ENCODE measurements around the gene RRP12. TPM values are rescaled to one million over a fixed set of nuclear protein-coding genes. Genes with fewer than 3 reads are reported as not detected.
A peak's percentile ranks its signal among the peaks of the same experiment; 100 is the strongest.
"Not testable (repeated sequence)": the region's sequence is repeated elsewhere in the genome, so short reads cannot be mapped to it uniquely, and the experiment has no call there.

Gene RRP12
- total RNA-seq, 2 experiments from 2014 or later = 51.0 to 55.2 TPM

DNA sequence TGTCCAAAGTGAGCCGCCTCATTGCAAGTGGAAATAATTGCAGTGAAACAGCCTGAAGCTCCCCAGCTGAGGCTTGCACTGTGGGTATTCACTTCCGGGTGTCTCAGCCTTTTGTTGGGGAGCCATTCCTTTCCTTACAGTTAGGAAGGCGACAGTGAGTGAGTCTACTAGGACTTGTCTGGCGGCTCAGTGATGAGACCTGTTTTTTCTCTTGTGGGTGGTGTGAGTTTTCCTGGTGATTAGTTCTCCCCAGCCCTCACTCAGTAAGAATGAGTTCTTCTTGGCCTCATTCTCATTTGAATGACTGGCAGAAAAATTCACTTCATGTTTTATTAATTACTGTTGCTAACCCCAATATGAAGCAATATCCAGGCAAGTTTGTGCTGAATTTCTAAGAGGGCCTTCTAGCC, 27.4 kb upstream of the RRP12 start:
- CTCF ChIA-PET = interaction anchor here (0.6 to 3.5 kb wide), 6 partner anchors 8 to 36 kb away, joined by 3 to 16 read pairs (median 5); partner anchors contain the start of gene RRP12
- DNase-seq = peak; percentile 45
- H3K9me3 Mint-ChIP-seq = no peaks in the 10 kb centered on the region

DNA sequence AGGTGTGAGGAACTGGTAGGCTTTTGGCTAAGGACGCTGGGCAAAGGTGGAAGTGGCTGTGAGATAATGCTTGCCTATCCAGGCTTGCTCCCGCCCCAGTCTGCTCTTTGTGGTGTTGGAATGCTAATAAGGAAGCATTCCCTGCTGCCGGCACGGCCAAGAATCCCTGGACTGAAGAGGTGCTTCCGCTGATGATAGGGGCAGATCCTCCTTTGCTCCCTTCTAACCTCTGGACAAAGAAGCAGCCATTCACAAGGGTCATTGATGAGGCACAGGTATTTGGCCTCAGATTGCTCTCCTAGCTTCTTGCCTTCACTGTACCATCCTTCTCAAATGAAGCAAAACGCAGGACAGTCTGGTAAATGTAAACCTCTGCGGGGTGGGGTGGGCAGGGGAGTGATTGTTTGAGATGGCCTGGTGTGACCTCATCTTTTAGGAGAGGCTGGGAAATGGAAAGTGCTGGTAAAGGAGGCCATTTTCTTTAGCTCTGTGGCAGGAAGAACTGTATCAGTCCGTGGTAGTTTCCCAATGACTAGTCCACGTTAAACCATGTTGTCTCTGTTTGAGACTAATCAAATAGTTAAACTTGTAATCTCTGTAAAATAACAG, 26.5 kb upstream of the RRP12 start:
- Mint-ChIP-seq H3K4me1 (ENCODE audit: low read depth) (peaks cover 44% of the 10 kb centered on the region), H3K27ac (peak overlapping the region; percentile 97), H3K36me3 (ENCODE audit: low read depth) (peaks cover 59% of the 10 kb centered on the region), H3K4me3 (peak overlapping the region; percentile 90), H3K27me3 (ENCODE audit: low read depth) (no peaks in the 10 kb centered on the region), H3K9me3 (no peaks in the 10 kb centered on the region)
- CTCF ChIA-PET = interaction anchor here (0.6 to 3.5 kb wide), 8 partner anchors 9 to 149 kb away, joined by 3 to 16 read pairs (median 4); partner anchors contain the start of gene RRP12
- peak; percentile 74 for DNase-seq
- intact Hi-C loops (cut with micrococcal nuclease) = loop anchor here (1.0 to 5.0 kb wide), 3 partner anchors 19 to 840 kb away; partner anchors contain the start of genes EXOSC1, TM9SF3 and ZDHHC16

More for the DNA sequence above, 27.4 kb upstream of the RRP12 start:
- peaks cover 36% of the 10 kb centered on the region for H3K4me1 Mint-ChIP-seq (ENCODE audit: low read depth)
- intact Hi-C loops (cut with micrococcal nuclease) = loop anchor here (1.0 to 5.0 kb wide), 3 partner anchors 18 to 841 kb away; partner anchors contain the start of genes EXOSC1, TM9SF3 and ZDHHC16
- peak overlapping the region; percentile 88 for H3K4me3 Mint-ChIP-seq
- H3K27me3 Mint-ChIP-seq (ENCODE audit: low read depth) = no peaks in the 10 kb centered on the region
- H3K27ac Mint-ChIP-seq = peak overlapping the region; percentile 97
- peaks cover 63% of the 10 kb centered on the region for H3K36me3 Mint-ChIP-seq (ENCODE audit: low read depth)

DNA sequence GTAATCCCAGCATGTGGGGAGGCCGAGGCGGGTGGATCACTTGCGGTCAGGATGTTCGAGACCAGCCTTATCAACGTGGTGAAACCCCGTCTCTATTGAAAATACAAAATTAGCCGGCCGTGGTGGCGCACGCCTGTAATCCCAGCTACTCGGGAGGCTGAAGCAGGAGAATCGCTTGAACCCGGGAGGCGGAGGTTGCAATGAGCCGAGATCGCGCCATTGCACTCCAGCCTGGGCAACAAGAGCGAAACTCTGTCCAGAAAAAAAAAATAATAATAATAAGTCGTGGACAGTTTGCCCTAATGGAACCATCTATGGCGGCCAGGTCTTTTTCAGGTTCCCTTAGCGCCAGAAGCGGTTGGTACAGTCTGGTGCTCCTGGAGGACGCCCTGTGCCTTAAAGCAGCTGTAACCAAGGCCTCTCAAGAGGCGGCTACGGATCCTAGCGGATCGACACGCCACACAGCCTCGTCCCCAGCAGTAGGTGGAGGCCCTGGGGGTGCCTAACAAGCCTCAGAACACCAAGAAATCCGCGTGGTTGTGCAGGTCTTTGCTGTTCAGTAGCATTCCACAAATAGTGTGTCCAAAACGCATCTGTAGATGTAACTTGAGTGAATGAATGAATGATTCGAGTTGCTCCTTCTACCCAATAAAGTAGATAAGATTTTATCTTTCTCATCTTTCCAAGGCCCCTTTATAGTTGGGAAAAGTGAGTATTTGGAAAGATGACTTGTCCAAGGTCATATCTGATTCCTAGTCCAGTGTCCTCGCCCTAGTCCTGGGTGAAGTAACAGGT, 25.8 kb upstream of the RRP12 start:
- Mint-ChIP-seq H3K36me3 (ENCODE audit: low read depth) (peaks cover 56% of the 10 kb centered on the region), H3K4me1 (ENCODE audit: low read depth) (peaks cover 44% of the 10 kb centered on the region), H3K27me3 (ENCODE audit: low read depth) (no peaks in the 10 kb centered on the region), H3K4me3 (peak overlapping the region; percentile 90), H3K9me3 (no peaks in the 10 kb centered on the region), H3K27ac (peak overlapping the region; percentile 97)
- intact Hi-C loops (cut with micrococcal nuclease) = loop anchor here (1.0 to 5.0 kb wide), 4 partner anchors 71 to 840 kb away; partner anchors contain the start of genes ARHGAP19, FRAT2, MMS19 and TM9SF3
- CTCF ChIA-PET = interaction anchor here (0.6 to 3.5 kb wide), 6 partner anchors 10 to 148 kb away, joined by 3 to 16 read pairs (median 5); no protein-coding TSS in a partner anchor
- DNase-seq = no peak

- H3K27me3 Mint-ChIP-seq (ENCODE audit: low read depth) = no peaks in the 10 kb centered on the region
- H3K4me3 Mint-ChIP-seq = peak within 1 kb of the TSS; percentile 90
- intact Hi-C loops (cut with micrococcal nuclease) = loop anchor here (1.0 to 5.0 kb wide), 4 partner anchors 72 to 839 kb away; partner anchors contain the start of genes ARHGAP19, FRAT2, MMS19 and TM9SF3
- H3K27ac Mint-ChIP-seq = peak within 1 kb of the TSS; percentile 98
- H3K9me3 Mint-ChIP-seq = no peaks in the 10 kb centered on the region
- CTCF ChIA-PET = interaction anchor here (1.2 to 7.1 kb wide), 2 partner anchors 11 to 18 kb away, joined by 3 to 90 read pairs; no protein-coding TSS in a partner anchor
- DNase-seq = peak; percentile 95
- peaks cover 50% of the 10 kb centered on the region for H3K4me1 Mint-ChIP-seq (ENCODE audit: low read depth)
- peaks cover 50% of the 10 kb centered on the region for H3K36me3 Mint-ChIP-seq (ENCODE audit: low read depth)
These were observed 25.0 kb upstream of the RRP12 start, which contains the start of gene PGAM1 for GRCh38 chr10:97425964-97426775. Gene PGAM1 (plus strand): TSS chr10:97426191. CDS start chr10:97426308, 117 bp downstream.

- Mint-ChIP-seq H3K4me3 (peak overlapping the region; percentile 90), H3K27ac (peak overlapping the region; percentile 98), H3K4me1 (ENCODE audit: low read depth) (peaks cover 57% of the 10 kb centered on the region), H3K36me3 (ENCODE audit: low read depth) (peaks cover 32% of the 10 kb centered on the region)
- CTCF ChIA-PET = interaction anchor here (1.5 to 7.1 kb wide), 4 partner anchors 10 to 22 kb away, joined by 4 to 90 read pairs (median 24); partner anchors contain the start of genes EXOSC1, RRP12 and ZDHHC16
- DNase-seq; H3K9me3 Mint-ChIP-seq; H3K27me3 Mint-ChIP-seq (ENCODE audit: low read depth): not testable (repeated sequence)
- intact Hi-C loops (cut with micrococcal nuclease) = loop anchor here (1.0 kb wide), 3 partner anchors 10 to 22 kb away; partner anchors contain the start of gene RRP12
These were observed 22.6 kb upstream of the RRP12 start for GRCh38 chr10:97423757-97424098.

- H3K4me3 Mint-ChIP-seq = no peak overlapping the region
- H3K36me3 Mint-ChIP-seq (ENCODE audit: low read depth) = peaks cover 12% of the 10 kb centered on the region
- no peaks in the 10 kb centered on the region for H3K9me3 Mint-ChIP-seq
- CTCF ChIA-PET = interaction anchor here (0.6 to 1.1 kb wide), 2 partner anchors 9 to 225 kb away, joined by 3 to 4 read pairs; no protein-coding TSS in a partner anchor
- no peaks in the 10 kb centered on the region for H3K27me3 Mint-ChIP-seq (ENCODE audit: low read depth)
- peak; percentile 56 for DNase-seq
- H3K27ac Mint-ChIP-seq = peak overlapping the region; percentile 97
- intact Hi-C loops (cut with micrococcal nuclease) = loop anchor here (10.0 kb wide), 2 partner anchors 582 to 718 kb away; partner anchors contain the start of genes LCOR and R3HCC1L
- peaks cover 87% of the 10 kb centered on the region for H3K4me1 Mint-ChIP-seq (ENCODE audit: low read depth)
These were observed 15.4 kb upstream of the RRP12 start for GRCh38 chr10:97416565-97416964.

GRCh38 chr10:97412891-97413304, 11.8 kb upstream of the RRP12 start:
- DNase-seq = peak; percentile 88
- peak overlapping the region; percentile 49 for H3K4me3 Mint-ChIP-seq
- H3K4me1 Mint-ChIP-seq (ENCODE audit: low read depth) = peaks cover 52% of the 10 kb centered on the region
- no peaks in the 10 kb centered on the region for H3K27me3 Mint-ChIP-seq (ENCODE audit: low read depth)
- H3K27ac Mint-ChIP-seq = peak overlapping the region; percentile 87
- H3K9me3 Mint-ChIP-seq = no peaks in the 10 kb centered on the region
- intact Hi-C loops (cut with micrococcal nuclease) = loop anchor here (1.0 to 10.0 kb wide), 3 partner anchors 10 to 722 kb away; partner anchors contain the start of genes LCOR and R3HCC1L
- H3K36me3 Mint-ChIP-seq (ENCODE audit: low read depth) = peaks cover 4% of the 10 kb centered on the region
- CTCF ChIA-PET = interaction anchor here (0.9 to 7.5 kb wide), 5 partner anchors 10 to 141 kb away, joined by 3 to 49 read pairs (median 29); partner anchors contain the start of gene RRP12

- no peaks in the 10 kb centered on the region for H3K27me3 Mint-ChIP-seq (ENCODE audit: low read depth)
- H3K27ac Mint-ChIP-seq = no peak overlapping the region
- no peak for DNase-seq
- CTCF ChIA-PET = interaction anchor here (0.6 to 8.0 kb wide), 6 partner anchors 10 to 83 kb away, joined by 3 to 90 read pairs (median 4); partner anchors contain the start of genes PGAM1 and RRP12
- H3K36me3 Mint-ChIP-seq (ENCODE audit: low read depth) = peaks cover 1% of the 10 kb centered on the region
- H3K4me3 Mint-ChIP-seq = no peak overlapping the region
- H3K9me3 Mint-ChIP-seq = no peaks in the 10 kb centered on the region
- peaks cover 45% of the 10 kb centered on the region for H3K4me1 Mint-ChIP-seq (ENCODE audit: low read depth)
- intact Hi-C loops (cut with micrococcal nuclease) = loop anchor here (10.0 kb wide), 2 partner anchors 577 to 723 kb away; partner anchors contain the start of genes LCOR and R3HCC1L
These were observed 10.3 kb upstream of the RRP12 start for GRCh38 chr10:97411406-97411805.

DNA sequence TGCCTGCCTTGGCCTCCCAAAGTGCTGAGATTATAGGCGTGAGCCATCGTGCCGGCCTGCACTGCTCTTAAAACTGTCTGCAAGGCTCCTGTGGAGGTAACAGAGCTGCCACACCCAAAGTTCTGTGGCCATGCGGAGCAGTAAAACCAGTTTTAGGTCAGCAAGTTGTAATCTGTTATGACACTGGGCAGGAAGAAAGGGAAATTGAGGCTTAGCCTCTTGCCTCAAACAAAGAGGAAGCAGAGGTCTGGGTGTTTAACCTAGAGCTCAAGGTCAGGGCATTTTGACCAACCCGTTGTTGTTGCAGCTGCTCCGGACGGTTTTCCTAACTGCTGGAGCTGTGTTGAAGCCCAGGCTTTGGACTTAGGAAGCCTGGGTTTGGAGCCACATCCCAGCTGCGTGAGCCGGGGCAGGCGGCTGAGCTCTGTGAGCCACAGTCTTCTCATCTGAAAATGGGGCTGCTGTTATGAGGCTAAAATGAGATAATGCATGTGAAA, 7.4 kb upstream of the RRP12 start:
- H3K4me1 Mint-ChIP-seq (ENCODE audit: low read depth) = peaks cover 19% of the 10 kb centered on the region
- H3K36me3 Mint-ChIP-seq (ENCODE audit: low read depth) = no peaks in the 10 kb centered on the region
- no peak overlapping the region for H3K27ac Mint-ChIP-seq
- intact Hi-C loops (cut with micrococcal nuclease) = no loop called here
- no peak overlapping the region for H3K4me3 Mint-ChIP-seq
- CTCF ChIA-PET = interaction anchor here (1.0 to 8.0 kb wide), 15 partner anchors 8 to 236 kb away, joined by 3 to 90 read pairs (median 5); partner anchors contain the start of gene PGAM1
- no peaks in the 10 kb centered on the region for H3K27me3 Mint-ChIP-seq (ENCODE audit: low read depth)
- no peak for DNase-seq
- H3K9me3 Mint-ChIP-seq = no peaks in the 10 kb centered on the region

DNA sequence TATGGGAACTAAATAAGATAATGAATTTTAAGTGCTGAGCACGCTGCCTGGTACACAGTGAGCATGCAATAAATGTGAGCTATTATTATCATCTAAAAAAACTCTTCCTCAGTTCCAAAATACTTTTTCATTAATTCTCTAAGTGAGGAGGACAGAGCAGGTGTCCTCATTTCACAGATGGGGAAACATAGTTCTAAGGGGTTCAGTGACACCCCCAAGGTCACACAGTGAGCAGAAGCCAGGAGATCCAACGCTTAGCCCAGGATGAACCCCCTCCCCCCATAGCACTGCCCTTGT, 6.8 kb upstream of the RRP12 start:
- Mint-ChIP-seq H3K4me1 (ENCODE audit: low read depth) (peaks cover 15% of the 10 kb centered on the region), H3K4me3 (no peak overlapping the region), H3K36me3 (ENCODE audit: low read depth) (no peaks in the 10 kb centered on the region), H3K27ac (no peak overlapping the region), H3K9me3 (no peaks in the 10 kb centered on the region), H3K27me3 (ENCODE audit: low read depth) (no peaks in the 10 kb centered on the region)
- DNase-seq = no peak
- intact Hi-C loops (cut with micrococcal nuclease) = loop anchor here (1.0 to 2.0 kb wide), 5 partner anchors 20 to 145 kb away; partner anchors contain the start of genes EXOSC1 and ZDHHC16
- CTCF ChIA-PET = interaction anchor here (0.6 to 8.0 kb wide), 19 partner anchors 8 to 344 kb away, joined by 3 to 90 read pairs (median 4); partner anchors contain the start of gene PGAM1
